DOHH2 (cell line): ENCODE results near the gene PPP2R5B.

ENCODE experiments used
- H3F3A ChIP-seq: fragments of 200-600 bp; sonication (generic), shearing (Covaris generic); 2 replicates; pipeline ENCODE4 v1.6.0; 2016; ENCODE audit warnings: antibody characterized with exemption, mild to moderate bottlenecking; ENCODE audit not compliant: control insufficient read depth, insufficient read depth
- H3K27ac ChIP-seq: fragments of 200-600 bp; sonication (generic); 2 replicates; pipeline ENCODE4 v1.5.1; 2014; ENCODE audit warnings: low read depth, mild to moderate bottlenecking, low read length, moderate library complexity
- H3K27me3 ChIP-seq: fragments of 200-600 bp; sonication (generic); 2 replicates; pipeline ENCODE4 v1.6.1; 2014; ENCODE audit warnings: mild to moderate bottlenecking, low read length, mixed read lengths; ENCODE audit not compliant: control insufficient read depth
- H3K36me3 ChIP-seq: fragments of 200-600 bp; sonication (generic); 2 replicates; pipeline ENCODE4 v1.6.1; 2014; ENCODE audit warnings: mild to moderate bottlenecking, low read length, moderate library complexity, mixed read lengths; ENCODE audit not compliant: control insufficient read depth
- H3K4me1 ChIP-seq: fragments of 200-600 bp; sonication (generic); 2 replicates; pipeline ENCODE4 v1.6.1; 2014; ENCODE audit warnings: mild to moderate bottlenecking, low read length, mixed read lengths; ENCODE audit not compliant: control insufficient read depth
- H3K4me2 ChIP-seq: fragments of 200-600 bp; sonication (generic); 2 replicates; pipeline ENCODE4 v1.6.0; 2014; ENCODE audit warnings: mild to moderate bottlenecking, low read length, moderate library complexity
- H3K4me3 ChIP-seq: fragments of 200-600 bp; sonication (generic); 2 replicates; pipeline ENCODE4 v1.5.1; 2014; ENCODE audit warnings: mild to moderate bottlenecking, low read length, mixed read lengths
- H3K79me2 ChIP-seq: fragments of 200-600 bp; sonication (generic); 2 replicates; pipeline ENCODE4 v1.6.1; 2014; ENCODE audit warnings: mild to moderate bottlenecking, low read length, mixed read lengths; ENCODE audit not compliant: control insufficient read depth
- H3K9me2 ChIP-seq: fragments of 200-600 bp; sonication (generic); replicated peaks from 2 replicates; pipeline ENCODE4 v1.6.1; 2014; ENCODE audit warnings: mild to moderate bottlenecking, low read length, mixed read lengths; ENCODE audit not compliant: control insufficient read depth
- H3K9me3 ChIP-seq: fragments of 200-600 bp; sonication (generic); 2 replicates; pipeline ENCODE4 v1.6.1; 2014; ENCODE audit warnings: antibody characterized with exemption, low read length, mixed read lengths; ENCODE audit not compliant: control insufficient read depth, insufficient read depth
- H4K20me1 ChIP-seq: fragments of 200-600 bp; sonication (generic); 2 replicates; pipeline ENCODE4 v1.6.0; 2014; ENCODE audit warnings: low read depth, mild to moderate bottlenecking, antibody characterized with exemption, low read length, moderate library complexity; ENCODE audit not compliant: control insufficient read depth, insufficient read depth
- EZH2phosphoT487 ChIP-seq: fragments of 200-600 bp; sonication (generic); IDR thresholded peaks from 2 replicates; pipeline ENCODE4 v1.6.1; 2017; ENCODE audit warnings: borderline replicate concordance, mild to moderate bottlenecking, antibody characterized with exemption, low read length, moderate library complexity, mixed read lengths
- TF ChIP-seq, protein P1 (sequence below): fragments of 200-600 bp; sonication (generic); IDR thresholded peaks from one replicate; pipeline ENCODE4 v1.5.1; 2014; ENCODE audit warnings: antibody characterized with exemption, mild to moderate bottlenecking, low read depth, low read length; ENCODE audit not compliant: poor library complexity, severe bottlenecking

Gene PPP2R5B

DNA sequence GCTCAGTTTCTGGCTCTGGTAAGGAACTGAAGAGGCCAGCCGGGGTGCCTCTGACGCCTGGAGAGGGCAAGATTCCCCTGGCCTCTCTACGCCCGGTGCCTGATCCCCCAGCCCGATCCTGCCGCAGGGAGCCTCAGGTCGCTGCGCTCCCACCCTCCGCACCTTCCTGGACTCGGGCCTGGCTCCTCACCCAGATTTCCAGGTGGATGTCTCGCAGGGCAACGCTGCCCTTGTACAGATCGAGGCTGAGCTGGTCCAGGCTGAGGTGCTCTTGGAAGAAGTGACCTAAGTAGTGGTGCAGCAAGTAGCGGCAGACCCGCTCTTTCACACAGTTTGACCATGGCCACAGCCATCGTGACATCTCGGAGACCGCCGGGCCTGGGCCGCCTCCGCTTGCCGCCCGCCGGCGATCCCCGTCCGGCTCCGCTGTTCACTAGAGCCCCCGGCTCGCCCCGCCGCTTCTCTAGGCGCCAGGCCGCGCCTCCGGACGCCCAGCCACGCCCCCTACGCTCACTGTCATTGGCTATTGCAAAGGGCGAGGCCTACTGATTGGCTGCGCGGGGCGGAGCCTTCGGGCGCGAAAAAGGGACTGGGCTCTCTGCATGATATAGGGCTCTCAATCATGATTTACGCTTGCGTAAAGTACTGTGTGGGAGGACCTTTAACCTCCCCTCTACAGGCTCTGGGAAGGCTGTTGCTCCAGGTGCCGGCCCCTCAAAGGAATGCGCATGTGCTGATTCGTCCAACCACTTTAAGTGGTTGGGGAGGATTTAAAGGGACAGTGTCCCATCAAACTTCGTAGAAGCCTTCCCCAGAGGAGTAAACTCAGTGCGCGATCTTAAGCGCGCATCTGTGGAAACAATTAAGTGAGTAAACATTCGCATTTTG, 7.5 kb upstream of the PPP2R5B start, which contains the start of gene ATG2A:
Gene ATG2A, minus strand, starts transcription at position 435 of the 888 bp plus-strand sequence. Its CDS starts 74 bp downstream, at position 361.
- Histone ChIP-seq H3K9me3 (no peaks in the 10 kb centered on the region), H3K4me2 (peak within 1 kb of the TSS; percentile 88), H3K79me2 (peaks cover 21% of the 10 kb centered on the region), H4K20me1 (no peaks in the 10 kb centered on the region), H3K36me3 (peaks cover 19% of the 10 kb centered on the region), H3K27me3 (no peaks in the 10 kb centered on the region), H3K9me2 (no peaks in the 10 kb centered on the region), H3K27ac (peak within 1 kb of the TSS; percentile 62), H3K4me3 (peak within 1 kb of the TSS; percentile 85), H3K4me1 (peaks cover 37% of the 10 kb centered on the region), H3F3A (peaks cover 3% of the 10 kb centered on the region)
- TF ChIP-seq, protein P1, sequence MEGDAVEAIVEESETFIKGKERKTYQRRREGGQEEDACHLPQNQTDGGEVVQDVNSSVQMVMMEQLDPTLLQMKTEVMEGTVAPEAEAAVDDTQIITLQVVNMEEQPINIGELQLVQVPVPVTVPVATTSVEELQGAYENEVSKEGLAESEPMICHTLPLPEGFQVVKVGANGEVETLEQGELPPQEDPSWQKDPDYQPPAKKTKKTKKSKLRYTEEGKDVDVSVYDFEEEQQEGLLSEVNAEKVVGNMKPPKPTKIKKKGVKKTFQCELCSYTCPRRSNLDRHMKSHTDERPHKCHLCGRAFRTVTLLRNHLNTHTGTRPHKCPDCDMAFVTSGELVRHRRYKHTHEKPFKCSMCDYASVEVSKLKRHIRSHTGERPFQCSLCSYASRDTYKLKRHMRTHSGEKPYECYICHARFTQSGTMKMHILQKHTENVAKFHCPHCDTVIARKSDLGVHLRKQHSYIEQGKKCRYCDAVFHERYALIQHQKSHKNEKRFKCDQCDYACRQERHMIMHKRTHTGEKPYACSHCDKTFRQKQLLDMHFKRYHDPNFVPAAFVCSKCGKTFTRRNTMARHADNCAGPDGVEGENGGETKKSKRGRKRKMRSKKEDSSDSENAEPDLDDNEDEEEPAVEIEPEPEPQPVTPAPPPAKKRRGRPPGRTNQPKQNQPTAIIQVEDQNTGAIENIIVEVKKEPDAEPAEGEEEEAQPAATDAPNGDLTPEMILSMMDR: no peak
- no peak for TF ChIP-seq EZH2phosphoT487

- Histone ChIP-seq H3K4me1 (peaks cover 37% of the 10 kb centered on the region), H3F3A (peaks cover 3% of the 10 kb centered on the region), H3K36me3 (peaks cover 15% of the 10 kb centered on the region), H3K9me2 (no peaks in the 10 kb centered on the region), H3K4me3 (peak overlapping the region; percentile 81), H3K27ac (peak overlapping the region; percentile 62), H3K4me2 (peak overlapping the region; percentile 88), H3K79me2 (peaks cover 21% of the 10 kb centered on the region), H4K20me1 (no peaks in the 10 kb centered on the region), H3K9me3 (no peaks in the 10 kb centered on the region), H3K27me3 (no peaks in the 10 kb centered on the region)
- no peak for TF ChIP-seq EZH2phosphoT487
- TF ChIP-seq, protein P1: no peak
These were observed 6.9 kb upstream of the PPP2R5B start for GRCh38 chr11:64917663-64917995.

DNA sequence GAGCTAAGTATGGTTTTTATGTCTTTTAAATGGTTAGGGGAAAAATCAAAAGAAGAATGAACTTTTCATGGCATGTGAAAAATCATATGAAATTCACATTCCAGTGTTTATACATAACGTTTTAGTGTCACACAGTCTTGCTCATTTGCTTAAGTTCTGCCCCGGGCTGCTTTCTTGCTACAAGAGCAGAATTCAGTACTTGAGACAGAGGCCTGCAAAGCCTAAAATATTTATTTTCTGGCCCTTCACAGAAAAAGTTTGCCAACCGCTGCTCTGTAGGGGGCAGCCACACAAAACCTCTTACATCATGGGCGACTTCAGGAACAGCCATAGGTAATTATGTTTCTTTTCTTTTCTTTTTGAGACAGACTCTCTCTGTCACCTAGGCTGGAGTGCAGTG, 6.5 kb upstream of the PPP2R5B start:
- H3K36me3 ChIP-seq: peaks cover 11% of the 10 kb centered on the region; the same call in 1 of the 2 replicates
- H3K4me2 ChIP-seq: peak overlapping the region; percentile 88
- no peaks in the 10 kb centered on the region for H3K9me3 ChIP-seq
- no peaks in the 10 kb centered on the region for H3K9me2 ChIP-seq
- H4K20me1 ChIP-seq: no peaks in the 10 kb centered on the region
- H3K4me1 ChIP-seq: peaks cover 37% of the 10 kb centered on the region
- peaks cover 3% of the 10 kb centered on the region for H3F3A ChIP-seq
- H3K79me2 ChIP-seq: peaks cover 21% of the 10 kb centered on the region
- TF ChIP-seq, protein P1: peak; percentile 61
- TF ChIP-seq EZH2phosphoT487: no peak
- peak overlapping the region; percentile 62 for H3K27ac ChIP-seq
- peak overlapping the region; percentile 81 for H3K4me3 ChIP-seq
- no peaks in the 10 kb centered on the region for H3K27me3 ChIP-seq
